CD4-positive, alpha-beta T cell treated with Interleukin-4 for 1 hour (primary cell): ENCODE data around the gene NGLY1.

Source experiments
- DNase-seq, 2 donors: peaks; one replicate each; pipeline ENCODE4 v3.0.0-alpha.2; 2020 to 2022

Gene NGLY1, protein sequence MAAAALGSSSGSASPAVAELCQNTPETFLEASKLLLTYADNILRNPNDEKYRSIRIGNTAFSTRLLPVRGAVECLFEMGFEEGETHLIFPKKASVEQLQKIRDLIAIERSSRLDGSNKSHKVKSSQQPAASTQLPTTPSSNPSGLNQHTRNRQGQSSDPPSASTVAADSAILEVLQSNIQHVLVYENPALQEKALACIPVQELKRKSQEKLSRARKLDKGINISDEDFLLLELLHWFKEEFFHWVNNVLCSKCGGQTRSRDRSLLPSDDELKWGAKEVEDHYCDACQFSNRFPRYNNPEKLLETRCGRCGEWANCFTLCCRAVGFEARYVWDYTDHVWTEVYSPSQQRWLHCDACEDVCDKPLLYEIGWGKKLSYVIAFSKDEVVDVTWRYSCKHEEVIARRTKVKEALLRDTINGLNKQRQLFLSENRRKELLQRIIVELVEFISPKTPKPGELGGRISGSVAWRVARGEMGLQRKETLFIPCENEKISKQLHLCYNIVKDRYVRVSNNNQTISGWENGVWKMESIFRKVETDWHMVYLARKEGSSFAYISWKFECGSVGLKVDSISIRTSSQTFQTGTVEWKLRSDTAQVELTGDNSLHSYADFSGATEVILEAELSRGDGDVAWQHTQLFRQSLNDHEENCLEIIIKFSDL

GRCh38 chr3:25782938-25783660 lies at the start of gene NGLY1:
NGLY1 (minus strand) TSS chr3:25783443; CDS start chr3:25783390, 53 bp downstream.
- DNase-seq: peak; percentile 86 to 87

DNA sequence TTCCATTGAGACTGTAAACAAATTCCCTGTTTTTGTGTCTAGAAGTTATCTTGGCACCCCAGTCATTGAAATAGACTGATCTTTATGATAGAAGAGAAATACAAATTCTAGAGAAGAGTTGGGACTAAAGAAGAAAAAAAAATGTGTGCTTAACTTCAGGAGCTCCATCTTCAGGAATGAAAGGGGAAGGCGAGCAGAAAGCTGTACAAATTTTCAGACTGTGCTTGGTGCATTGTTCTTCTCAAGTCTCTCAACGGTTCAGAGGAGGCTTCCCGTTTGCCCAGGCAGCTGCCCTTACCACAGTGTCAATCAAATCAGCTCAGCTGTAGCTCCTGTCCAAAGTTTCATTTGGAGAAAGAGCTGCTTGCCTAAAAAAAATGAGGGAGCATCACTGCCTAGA lies 48.3 kb upstream of the NGLY1 start:
- DNase-seq: no peak

GRCh38 chr3:25830373-25831280 lies 47.4 kb upstream of the NGLY1 start:
- no peak for DNase-seq

DNA sequence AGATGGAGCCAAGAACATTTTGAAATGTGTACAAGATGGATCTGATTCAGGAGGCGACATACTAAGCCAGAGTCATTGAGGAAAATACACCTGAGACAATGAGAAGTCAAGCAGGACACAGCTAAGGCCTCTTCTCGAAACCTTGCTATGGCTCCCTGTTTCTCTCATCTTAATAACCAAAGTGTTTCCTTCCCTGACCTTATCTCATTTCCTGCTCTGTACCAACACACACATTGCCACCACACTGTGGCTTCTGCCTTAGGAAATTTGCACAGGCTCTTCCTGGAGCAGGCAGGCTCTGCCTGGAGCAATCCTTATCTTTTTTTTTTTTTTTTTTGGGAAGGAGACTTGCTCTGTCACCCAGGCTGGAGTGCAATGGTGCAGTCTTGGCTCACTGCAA lies 43.3 kb upstream of the NGLY1 start:
- no peak for DNase-seq

DNA sequence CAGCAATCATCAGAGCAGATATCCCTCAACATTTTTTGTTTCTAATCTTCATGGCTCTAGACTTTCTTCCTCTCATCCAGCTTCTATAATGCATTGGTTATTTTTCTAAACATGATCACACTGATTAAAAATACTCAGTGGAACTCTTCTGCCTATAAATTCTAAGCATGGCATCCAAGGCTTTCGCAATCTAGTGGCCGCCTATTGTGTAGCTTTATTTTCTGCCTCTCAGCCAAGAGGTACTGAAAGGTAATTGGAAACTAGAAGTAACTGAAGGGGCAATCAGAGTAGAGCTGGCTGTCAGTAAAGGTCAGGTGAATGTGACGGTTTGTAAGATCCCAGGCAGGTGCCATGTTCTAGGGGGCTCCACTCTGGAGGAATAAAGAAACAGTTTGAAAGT lies 40.1 kb upstream of the NGLY1 start:
- DNase-seq: no peak

DNA sequence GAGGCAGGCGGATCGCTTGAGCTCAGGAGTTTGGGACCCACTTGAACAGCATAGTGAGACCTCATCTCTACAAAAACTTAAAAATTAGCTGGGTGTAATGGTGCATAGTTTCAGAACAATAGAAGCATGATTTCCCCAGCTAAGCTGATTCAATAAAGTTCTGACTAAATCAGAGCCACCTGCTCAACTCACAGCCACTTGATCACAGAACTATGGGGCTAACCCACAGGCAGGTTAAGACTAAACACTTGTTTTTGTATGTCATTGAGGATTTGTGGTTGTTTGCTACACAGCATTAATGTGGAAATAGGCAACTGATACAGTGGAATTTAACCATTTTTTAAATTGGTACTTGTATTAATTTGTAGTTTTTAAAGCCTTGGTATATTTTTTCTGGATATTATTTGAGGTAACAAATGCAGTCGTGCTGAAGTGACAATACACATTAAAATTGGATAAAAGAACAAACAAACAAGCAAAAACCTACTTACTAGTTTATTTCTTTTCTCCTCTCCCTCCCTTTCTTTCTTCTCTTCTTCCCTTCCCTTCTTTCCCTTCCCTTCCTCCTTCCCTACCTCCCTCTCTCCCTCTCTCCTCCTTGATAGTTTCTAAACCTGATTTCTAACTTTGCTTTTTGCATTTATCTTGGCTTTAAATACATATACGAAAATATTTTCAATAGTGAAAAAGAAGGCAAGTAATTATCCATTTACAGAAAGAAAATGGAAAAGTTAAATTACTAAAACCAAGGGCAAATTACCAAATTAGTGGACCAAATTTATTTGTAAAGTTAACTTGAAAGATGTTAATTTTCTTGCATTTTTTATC lies 38.7 kb upstream of the NGLY1 start:
- no peak for DNase-seq

- no peak for DNase-seq
Observed at GRCh38 chr3:25820816-25821486, 37.7 kb upstream of the NGLY1 start.

DNA sequence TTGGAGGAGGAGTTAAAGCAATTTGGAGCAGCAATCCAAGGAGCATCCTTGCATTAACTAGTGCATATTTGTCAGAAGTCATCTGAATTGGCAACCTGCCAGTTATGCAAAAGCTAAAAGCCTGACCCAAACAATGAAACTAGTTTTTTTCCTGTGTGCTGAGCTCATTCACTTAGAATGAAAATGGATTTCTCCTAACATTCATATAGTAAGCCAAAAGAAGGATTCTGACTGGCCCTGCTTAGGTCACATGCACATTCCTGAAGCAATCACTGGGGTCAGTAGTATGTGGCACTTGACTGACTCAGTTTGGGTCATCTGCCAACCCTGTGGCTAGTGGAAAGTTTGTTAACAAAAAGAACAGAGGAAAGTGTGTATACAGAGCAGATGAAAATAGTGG lies 37.1 kb upstream of the NGLY1 start:
- DNase-seq: no peak

- no peak for DNase-seq
Observed at GRCh38 chr3:25818335-25818734, 35.1 kb upstream of the NGLY1 start.

DNA sequence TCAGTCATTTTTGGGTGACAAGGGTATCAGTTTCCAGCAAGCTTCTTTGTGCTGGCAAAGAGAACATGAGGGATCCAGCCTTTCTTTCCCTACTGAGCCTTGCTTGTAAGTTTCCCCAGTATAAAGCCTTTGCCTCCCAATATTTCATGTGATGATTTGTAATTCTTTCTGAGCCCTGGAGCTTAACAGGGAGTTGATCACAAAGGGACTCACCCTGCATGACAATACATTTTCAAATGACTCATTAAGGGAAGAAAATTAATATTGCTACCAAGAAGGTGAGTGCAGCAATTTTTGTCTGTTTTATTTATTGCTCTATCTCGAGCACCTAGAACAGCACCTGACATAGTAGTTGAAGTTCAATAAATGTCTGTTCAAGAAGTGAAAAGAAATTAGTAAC lies 34.4 kb upstream of the NGLY1 start:
- DNase-seq: no peak

DNA sequence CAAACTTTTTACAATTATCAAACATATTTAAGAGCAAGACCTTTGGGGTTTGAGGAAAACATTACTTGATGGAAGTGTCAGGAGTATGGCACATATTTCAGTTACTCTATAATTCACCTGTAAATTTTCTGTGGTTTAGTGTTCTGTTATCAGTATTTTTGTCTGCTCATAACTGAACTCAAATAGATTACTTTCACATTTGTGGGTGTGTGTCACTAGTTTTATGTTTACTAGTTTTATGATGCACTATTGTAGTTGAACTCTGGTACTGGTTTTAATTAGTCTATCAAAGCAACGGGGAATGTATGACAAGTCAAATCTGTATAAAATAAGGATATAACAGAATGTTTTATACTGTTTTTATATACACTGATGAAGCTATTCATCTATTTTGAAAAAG lies 33.9 kb upstream of the NGLY1 start:
- no peak for DNase-seq

GRCh38 chr3:25812644-25813043 lies 29.4 kb upstream of the NGLY1 start:
- no peak for DNase-seq

DNA sequence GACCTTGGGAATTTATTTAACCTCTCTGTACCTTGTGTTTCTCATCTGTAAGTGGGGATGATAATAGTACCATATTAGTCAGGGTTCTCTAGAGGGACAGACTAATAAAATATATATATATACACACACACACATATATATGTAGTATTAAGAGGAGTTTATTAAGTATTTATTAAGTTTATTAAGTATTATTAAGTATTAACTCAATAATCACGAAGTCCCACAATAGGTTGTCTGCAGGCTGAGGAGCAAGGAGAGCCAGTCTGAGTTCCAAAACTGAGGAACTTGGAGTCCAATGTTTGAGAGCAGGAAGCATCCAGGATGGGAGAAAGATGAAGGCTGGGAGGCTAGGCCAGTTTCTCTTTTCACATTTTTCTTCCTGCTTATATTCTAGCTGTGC lies 21.4 kb upstream of the NGLY1 start:
- DNase-seq: no peak

DNA sequence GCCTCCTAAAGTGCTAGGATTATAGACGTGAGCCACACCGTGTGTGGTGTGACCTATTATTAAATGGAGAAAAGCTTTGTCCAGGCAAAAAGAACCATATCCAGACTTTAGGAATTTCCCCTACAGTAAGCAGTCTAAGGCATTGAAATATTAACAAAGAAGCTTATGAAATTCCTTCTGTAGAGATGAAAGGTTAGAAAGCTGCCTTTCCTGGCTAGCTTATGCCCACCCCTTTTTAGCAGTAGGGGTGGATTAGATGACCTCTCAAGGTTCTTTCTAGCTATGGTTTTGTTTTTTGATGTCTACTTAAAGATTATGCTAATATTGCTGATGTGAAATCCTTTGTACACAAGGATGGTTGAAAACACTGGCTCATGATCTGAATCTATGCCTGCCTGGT lies 20.6 kb upstream of the NGLY1 start:
- DNase-seq: no peak

- DNase-seq: no peak
Observed at GRCh38 chr3:25801786-25802185, 18.5 kb upstream of the NGLY1 start.

DNA sequence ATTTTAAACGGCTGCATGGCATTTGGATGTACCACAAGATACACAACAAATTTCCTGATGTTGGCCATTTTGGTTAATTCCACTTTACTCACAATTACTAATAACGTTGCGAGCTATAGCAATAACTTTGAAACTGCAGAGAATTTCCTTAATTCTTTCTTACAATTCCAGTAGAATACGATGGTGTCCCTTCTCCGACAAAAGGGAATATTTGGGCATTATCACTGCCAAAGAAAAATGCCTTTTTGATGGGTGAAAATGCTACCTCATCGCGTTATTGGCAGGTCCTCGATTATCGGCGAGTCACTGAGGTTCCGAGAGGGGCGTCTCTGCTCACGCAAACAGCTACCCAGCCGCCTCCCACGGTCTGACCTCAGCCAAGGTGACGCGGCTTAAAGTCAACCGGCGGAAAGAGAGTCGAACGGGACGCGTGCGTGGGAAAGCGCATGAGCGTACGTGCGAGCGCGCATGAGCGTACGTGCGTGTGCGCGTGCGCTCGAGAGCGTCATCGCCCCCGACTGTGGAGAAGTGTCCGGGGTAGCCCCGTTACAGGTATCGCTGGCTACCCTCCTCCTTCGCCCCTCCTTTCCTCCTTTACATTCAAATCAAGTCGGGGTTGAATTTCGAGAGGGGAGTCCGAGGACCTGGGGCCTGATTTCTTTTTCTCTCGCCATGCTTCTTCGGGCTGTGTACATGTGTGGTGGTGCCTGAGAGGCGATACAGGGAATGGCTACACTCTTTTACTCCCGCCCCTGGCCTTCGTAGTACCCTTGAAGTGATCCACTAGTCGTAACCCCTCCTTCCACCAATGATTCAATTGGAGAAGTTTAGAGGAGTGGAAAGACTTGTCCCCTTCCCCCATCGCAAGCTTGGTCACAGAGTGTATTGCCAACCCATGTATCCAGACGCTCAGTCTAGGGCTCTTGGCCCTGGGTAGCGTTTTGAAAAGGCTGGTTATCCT lies 6.6 kb upstream of the NGLY1 start, which contains the start of gene OXSM:
OXSM (plus strand) TSS at position 495 of the 961 bp plus-strand sequence. CDS start 931 bp downstream, outside the sequence.
- DNase-seq: peak; percentile 91 to 94

GRCh38 chr3:25789209-25789595 lies 6.0 kb upstream of the NGLY1 start:
- no peak for DNase-seq

DNA sequence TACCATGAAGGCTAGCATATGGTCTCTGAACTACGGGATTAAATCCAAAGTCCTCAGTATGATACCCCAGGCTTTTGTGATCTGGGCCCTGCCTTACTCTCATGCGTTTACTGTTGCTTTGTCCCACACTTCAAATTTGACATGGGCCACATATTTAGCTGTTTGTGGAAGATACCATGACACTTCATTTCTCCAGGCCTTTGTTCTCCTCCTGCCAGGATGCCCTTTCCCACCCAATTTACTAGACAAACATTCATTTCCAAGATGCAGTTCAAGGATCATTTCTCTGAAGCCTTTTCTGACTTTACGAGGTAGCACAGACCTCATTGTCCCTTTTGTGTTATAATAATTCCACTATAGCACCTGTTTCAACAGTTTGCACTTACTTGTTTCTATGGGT lies 4.4 kb upstream of the NGLY1 start:
- DNase-seq: no peak

GRCh38 chr3:25785826-25786225 lies 2.6 kb upstream of the NGLY1 start:
- DNase-seq: no peak

DNA sequence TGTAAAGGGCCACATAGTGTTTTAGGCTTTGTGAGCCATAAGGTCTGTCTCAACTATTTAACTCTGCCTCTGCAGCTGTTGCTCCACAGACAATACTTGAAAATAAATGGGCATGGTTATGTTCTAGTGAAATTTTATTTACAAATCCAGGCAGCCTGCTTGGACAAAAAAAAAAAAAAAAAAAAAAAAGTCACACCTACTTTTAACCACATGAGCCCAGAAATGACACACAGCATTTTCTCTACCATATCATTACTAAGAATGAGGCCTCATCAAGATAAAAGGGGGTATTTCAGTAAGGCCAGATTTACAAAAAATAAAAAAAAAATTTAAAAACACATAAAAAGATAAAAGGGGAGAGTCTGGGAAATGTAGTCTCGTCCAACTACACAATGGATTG lies 1.7 kb upstream of the NGLY1 start:
- no peak for DNase-seq
